H1 (cell line): ENCODE results near the gene NAT9. TPM values are rescaled to one million over a fixed set of nuclear protein-coding genes. Genes with fewer than 3 reads are reported as not detected.

Experiments
- CTCF ChIA-PET: fragments of 300-600 bp; sonication (Branson Sonifier 250); formaldehyde crosslinking; loops from one replicate; lab custom pipeline; 2021; ENCODE audit not compliant: partially characterized antibody; lab: Charles Lee
- POLR2A ChIA-PET: fragments of 300-600 bp; sonication (Branson Sonifier 250); formaldehyde crosslinking; loops from one replicate; lab custom pipeline; 2021; ENCODE audit warnings: inconsistent platforms; ENCODE audit not compliant: partially characterized antibody; lab: Charles Lee
- DNase-seq, 2 experiments: peaks; one replicate each; pipeline versions ENCODE4 v3.0.0 to v3.0.0-alpha.2; 2010 to 2022; ENCODE audit warnings: low spot score in 2 of 2, low read depth in 1 of 2, mixed read lengths in 1 of 2
- FAIRE-seq: peaks from 2 replicates; lab custom pipeline; 2011; peaks lifted over from hg19 to GRCh38; lab: Jason Lieb, UNC
- H2AFZ ChIP-seq: 2 replicates; pipeline ENCODE4 v1.8.1; 2012; ENCODE audit warnings: low read length, inconsistent platforms
- H2AK5ac ChIP-seq: 2 replicates; pipeline ENCODE4 v1.6.1; 2013; ENCODE audit warnings: low read depth, low read length
- H2BK120ac ChIP-seq: replicated peaks from 2 replicates; pipeline ENCODE3; 2013; ENCODE audit warnings: low read depth, low read length, inconsistent platforms
- H2BK12ac ChIP-seq: 2 replicates; pipeline ENCODE4 v1.6.1; 2013; ENCODE audit warnings: low read depth, low read length
- H2BK15ac ChIP-seq: 2 replicates; pipeline ENCODE4 v1.6.1; 2013; ENCODE audit warnings: low read length
- H2BK20ac ChIP-seq: 2 replicates; pipeline ENCODE4 v1.6.1; 2013; ENCODE audit warnings: low read length
- H2BK5ac ChIP-seq: 2 replicates; pipeline ENCODE4 v1.6.1; 2013; ENCODE audit warnings: low read depth, low read length
- H3K14ac ChIP-seq: 2 replicates; pipeline ENCODE4 v1.6.1; 2013; ENCODE audit warnings: inconsistent platforms; ENCODE audit not compliant: insufficient read length
- H3K18ac ChIP-seq: 2 replicates; pipeline ENCODE4 v1.6.1; 2013; ENCODE audit warnings: low read length; ENCODE audit errors: extremely low read depth
- H3K23ac ChIP-seq: 2 replicates; pipeline ENCODE4 v1.6.1; 2013; ENCODE audit warnings: inconsistent platforms; ENCODE audit not compliant: insufficient read length
- H3K23me2 ChIP-seq: 2 replicates; pipeline ENCODE4 v1.6.1; 2013; ENCODE audit warnings: low read depth, low read length
- H3K27ac ChIP-seq: 2 replicates; pipeline ENCODE4 v1.6.1; 2011; ENCODE audit warnings: low read depth, low read length, inconsistent platforms
- H3K27me3 ChIP-seq, 4 experiments: replicated peaks in 1 of 4; 1 replicate in 1 of 4; 2 replicates in 3 of 4; pipeline versions ENCODE4 v1.6.1 to v1.8.1; 2011 to 2013; ENCODE audit warnings: low read length in 3 of 4, mild to moderate bottlenecking in 3 of 4, inconsistent platforms in 2 of 4, mixed read lengths in 2 of 4, moderate library complexity in 1 of 4; ENCODE audit not compliant: control insufficient read depth in 3 of 4, insufficient read depth in 3 of 4; ENCODE audit errors: extremely low read depth in 1 of 4
- H3K36me3 ChIP-seq, 4 experiments: 2 replicates each; pipeline versions ENCODE4 v1.6.1 to v1.8.1; 2011 to 2013; ENCODE audit warnings: mild to moderate bottlenecking in 4 of 4, low read length in 3 of 4, moderate library complexity in 2 of 4, control low read depth in 1 of 4, inconsistent platforms in 1 of 4; ENCODE audit not compliant: insufficient read depth in 4 of 4, control insufficient read depth in 2 of 4
- H3K4ac ChIP-seq: replicated peaks from 2 replicates; pipeline ENCODE3; 2013; ENCODE audit warnings: low read length, low read depth, mixed read lengths, inconsistent platforms; ENCODE audit not compliant: insufficient read length
- H3K4me1 ChIP-seq, 4 experiments: replicated peaks in 1 of 4; 1 replicate in 1 of 4; 2 replicates in 3 of 4; pipeline versions ENCODE4 v1.6.1 to v1.8.1; 2011 to 2013; ENCODE audit warnings: low read length in 3 of 4, inconsistent platforms in 2 of 4, mixed read lengths in 1 of 4; ENCODE audit not compliant: insufficient read depth in 4 of 4, control insufficient read depth in 3 of 4
- H3K4me2 ChIP-seq, 2 experiments: 2 replicates each; pipeline versions ENCODE4 v1.6.1 to v1.8.1; 2011 to 2013; ENCODE audit warnings: low read depth in 2 of 2, low read length in 2 of 2, control low read depth in 1 of 2, inconsistent platforms in 1 of 2, mild to moderate bottlenecking in 1 of 2; ENCODE audit not compliant: insufficient read depth in 1 of 2
- H3K4me3 ChIP-seq, 4 experiments: fragments of 200-600, 300-600 bp in 1 of 4; sonication (generic), shearing (Covaris generic), sonication (Bioruptor Twin) in 1 of 4; 2 replicates each; pipeline versions ENCODE4 v1.5.1 to v1.8.1; 2011 to 2016; ENCODE audit warnings: low read length in 4 of 4, low read depth in 3 of 4, control low read depth in 2 of 4, inconsistent platforms in 2 of 4, mild to moderate bottlenecking in 2 of 4, mixed read lengths in 1 of 4, moderate library complexity in 1 of 4; ENCODE audit not compliant: insufficient read depth in 2 of 4; ENCODE audit errors: extremely low read depth in 1 of 4
- H3K56ac ChIP-seq: replicated peaks from 2 replicates; pipeline ENCODE3; 2013; ENCODE audit warnings: low read depth, mild to moderate bottlenecking, mixed read lengths, low read length, inconsistent platforms; ENCODE audit not compliant: insufficient read length
- H3K79me1 ChIP-seq: 2 replicates; pipeline ENCODE4 v1.6.1; 2013; ENCODE audit warnings: low read depth, low read length, control low read depth
- H3K79me2 ChIP-seq, 2 experiments: 2 replicates each; pipeline versions ENCODE4 v1.6.1 to v1.8.1; 2012 to 2013; ENCODE audit warnings: low read length in 2 of 2, mild to moderate bottlenecking in 2 of 2, inconsistent platforms in 1 of 2; ENCODE audit not compliant: insufficient read depth in 2 of 2, control insufficient read depth in 1 of 2
- H3K9ac ChIP-seq, 4 experiments: replicated peaks in 1 of 4; 1 replicate in 1 of 4; 2 replicates in 3 of 4; pipeline versions ENCODE4 v1.6.1 to v1.8.1; 2011 to 2013; ENCODE audit warnings: low read depth in 3 of 4, low read length in 3 of 4, control low read depth in 2 of 4, mild to moderate bottlenecking in 2 of 4, moderate library complexity in 2 of 4, inconsistent platforms in 1 of 4; ENCODE audit errors: extremely low read depth in 1 of 4
- H3K9me3 ChIP-seq, 2 experiments: 2 replicates each; pipeline versions ENCODE4 v1.6.1 to v1.8.1; 2012 to 2013; ENCODE audit warnings: mild to moderate bottlenecking in 2 of 2, moderate library complexity in 2 of 2, control low read depth in 1 of 2, inconsistent platforms in 1 of 2, low read depth in 1 of 2, low read length in 1 of 2, mixed read lengths in 1 of 2; ENCODE audit not compliant: insufficient read depth in 2 of 2
- H4K20me1 ChIP-seq, 2 experiments: replicated peaks in 1 of 2; 2 replicates each; pipeline versions ENCODE3 to v1.8.1; 2011 to 2013; ENCODE audit warnings: inconsistent platforms in 2 of 2, low read length in 2 of 2, mild to moderate bottlenecking in 1 of 2; ENCODE audit not compliant: insufficient read depth in 2 of 2, control insufficient read depth in 1 of 2
- H4K5ac ChIP-seq: 2 replicates; pipeline ENCODE4 v1.6.1; 2013; ENCODE audit warnings: low read length, low read depth, mixed read lengths, inconsistent platforms; ENCODE audit not compliant: insufficient read length
- H4K8ac ChIP-seq: 2 replicates; pipeline ENCODE4 v1.8.0; 2013; ENCODE audit warnings: mild to moderate bottlenecking, moderate library complexity, low read length, inconsistent platforms; ENCODE audit not compliant: insufficient read depth; ENCODE audit errors: extremely low read depth
- H4K91ac ChIP-seq: replicated peaks from 2 replicates; pipeline ENCODE3; 2013; ENCODE audit warnings: low read length, mixed read lengths, inconsistent platforms; ENCODE audit not compliant: insufficient read length
- SP1 ChIP-seq: IDR thresholded peaks from 2 replicates; pipeline ENCODE4 v1.6.1; 2011; ENCODE audit warnings: low read depth, low read length
- WGBS, 2 experiments: shearing (Covaris generic) in 1 of 2; methylation state at CpG; one replicate each; pipeline versions ENCODE4 v1.1.6 to v1.1.7; 2013 to 2015; ENCODE audit warnings: low lambda C conversion rate in 2 of 2, mixed read lengths in 2 of 2, inconsistent platforms in 1 of 2, low coverage in 1 of 2, missing lambda C conversion rate in 1 of 2; ENCODE audit not compliant: insufficient replicate concordance in 2 of 2, insufficient coverage in 1 of 2, insufficient read length in 1 of 2; ENCODE audit errors: extremely low coverage in 1 of 2, missing lambda C conversion rate in 1 of 2; 5-methylcytosine and 5-hydroxymethylcytosine counted together
- polyA plus RNA-seq, 7 experiments: library from polyadenylated mRNA; depleted of rRNA in 3 of 7; stranded (reverse) in 5 of 7; unstranded in 2 of 7; fragments of >200 nt in 5 of 7; fragments of 200-250 nt in 2 of 7; gene quantifications; 1 replicate in 5 of 7; 2 replicates in 1 of 7; 4 replicates in 1 of 7; pipeline versions ENCODE4 v1.2.1 to v1.2.3, GENCODE V29; 2011 to 2013; ENCODE audit warnings: missing spikeins in 2 of 7, mixed read lengths in 2 of 7
- total RNA-seq: library from RNA; stranded (reverse); fragmentation: NEBNext Ultra II Directional; extraction: Animal tissue kit (Norgen Biotek cat#: 25700); gene quantifications from 2 replicates; pipeline ENCODE4 v1.2.1, GENCODE V29; 2021

NAT9 gene
- total and polyA plus RNA-seq, 2 of the 8 experiments (the other 6 are each of a cell fraction or from before 2014, with no cell fraction given), result 32.3 to 42.7 TPM

DNA sequence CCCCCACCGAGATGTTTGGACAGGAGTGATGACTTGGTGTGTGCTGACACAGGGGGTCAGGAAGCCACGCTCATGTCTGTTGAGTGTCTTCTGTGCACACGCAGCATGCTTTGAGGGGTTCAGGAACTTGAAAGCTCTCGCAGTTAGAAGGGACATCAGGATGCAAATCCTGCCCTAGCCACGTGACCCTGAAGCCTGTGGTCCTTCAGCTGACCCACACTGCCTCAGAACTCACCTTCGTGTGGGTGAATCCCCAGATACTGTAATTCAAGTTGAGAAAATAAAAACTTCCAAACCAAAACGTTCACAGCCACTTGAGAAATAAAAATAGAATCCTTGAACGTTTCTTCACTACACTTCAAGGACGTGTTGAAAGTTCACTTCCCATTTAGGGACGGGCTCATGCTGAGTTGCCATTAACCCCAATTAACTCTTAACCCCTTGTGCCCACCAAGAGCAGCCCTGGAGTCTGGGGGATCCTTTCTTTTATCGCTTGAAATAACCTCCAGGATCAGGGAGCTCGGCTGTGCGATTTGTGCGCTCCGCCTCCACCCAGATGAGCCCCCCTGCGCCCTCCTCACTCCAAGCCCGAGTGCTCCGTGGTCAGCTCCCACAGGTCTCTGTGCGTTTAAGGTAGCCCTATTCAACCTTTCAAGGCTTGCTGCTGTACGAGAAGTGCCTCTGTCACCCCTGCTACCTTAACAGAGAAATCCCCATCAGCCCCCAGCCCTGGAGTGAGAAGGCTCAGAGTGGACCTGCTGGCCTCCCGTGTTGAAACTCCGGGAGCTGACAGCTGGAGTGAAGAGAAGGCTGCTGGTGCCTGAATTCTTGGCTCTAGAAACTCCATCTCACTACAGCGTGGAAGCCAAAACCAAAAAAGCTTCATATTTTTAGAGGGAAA lies 36.2 kb upstream of the NAT9 start:
- Histone ChIP-seq H3K36me3 (no peaks in the 10 kb centered on the region; a peak in 1 of 8 replicates), H4K20me1 (peaks cover 12 to 21% of the 10 kb centered on the region in 2 experiments), H2BK15ac (no peak overlapping the region), H3K27me3 (no peaks in the 10 kb centered on the region; a peak in 3 of 7 replicates), H4K8ac (no peak overlapping the region), H3K4me3 (no peak overlapping the region), H3K56ac (no peak overlapping the region), H3K79me1 (no peaks in the 10 kb centered on the region; the same call in 1 of the 2 replicates), H2BK12ac (no peak overlapping the region), H4K5ac (no peak overlapping the region), H3K79me2 (no peaks in the 10 kb centered on the region), H3K4me1 (peaks cover 0 to 4% (median 1%) of the 10 kb centered on the region in 4 experiments; a peak in 2 of 7 replicates), H2BK20ac (no peak overlapping the region), H3K9me3 (no peaks in the 10 kb centered on the region), H4K91ac (no peak overlapping the region), H2AK5ac (no peak overlapping the region), H3K14ac (no peak overlapping the region), H3K27ac (no peak overlapping the region), H3K9ac (no peak overlapping the region), H3K23me2 (no peaks in the 10 kb centered on the region), H3K23ac (no peak overlapping the region), H2BK5ac (no peak overlapping the region), H2AFZ (no peak overlapping the region), H2BK120ac (no peak overlapping the region), H3K4ac (no peak overlapping the region), H3K18ac (no peak overlapping the region), H3K4me2 (no peak overlapping the region)
- FAIRE-seq, result no peak
- DNase-seq, result no peak
- WGBS, 2 experiments, result 76% methylated on average over 23 of the region's 23 CpGs; no CpG with 5 or more reads in 1 of the 2 experiments
- CTCF ChIA-PET, result interaction anchor here (0.5 to 99.6 kb wide), 5 partner anchors 6 to 238 kb away, joined by 3 to 2981 read pairs (median 5); partner anchors contain the start of genes FDXR, GRIN2C and NAT9
- POLR2A ChIA-PET, result no interaction called here
- no peak for TF ChIP-seq SP1
